Coronary artery (tissue), 2 donors: ENCODE measurements around the gene C1orf174.

Experiments
- DNase-seq: peaks from one replicate; pipeline ENCODE4 v3.0.0-alpha.2; 2017; ENCODE audit warnings: low spot score
- H3K27ac ChIP-seq, 2 donors: fragments of 200-600 bp; sonication (generic); one replicate each; pipeline ENCODE4 v1.5.1; 2016 to 2019
- H3K4me3 ChIP-seq: fragments of 200-600 bp; sonication (generic); 2 replicates; pipeline ENCODE4 v1.5.1; 2016; ENCODE audit warnings: mild to moderate bottlenecking, moderate library complexity
- CTCF ChIP-seq: fragments of 200-600 bp; sonication (generic); IDR thresholded peaks from one replicate; pipeline ENCODE4 v1.5.1; 2019; ENCODE audit warnings: antibody characterized with exemption

C1orf174 gene

GRCh38 chr1:3857791-3858129 lies 42.3 kb downstream of the C1orf174 start:
- DNase-seq = no peak
- Histone ChIP-seq H3K27ac (peak overlapping the region; percentile 78 to 79), H3K4me3 (peak overlapping the region; percentile 93)
- TF ChIP-seq CTCF = no peak

GRCh38 chr1:3856923-3857790 lies 42.9 kb downstream of the C1orf174 start, which contains the start of the genes CEP104 and DFFB:
TSS of gene CEP104 (minus strand) at chr1:3857211. CDS start at chr1:3852407, 4,804 bp downstream.
TSS of gene DFFB (plus strand) at chr1:3857476. CDS start at chr1:3857604, 128 bp downstream.
- DNase-seq = peak; percentile 90
- no peak for TF ChIP-seq CTCF
- peak within 1 kb of the TSS; percentile 78 to 79 for H3K27ac ChIP-seq
- H3K4me3 ChIP-seq = peak within 1 kb of the TSS; percentile 93

GRCh38 chr1:3852711-3853485 lies 47.2 kb downstream of the C1orf174 start:
- Histone ChIP-seq H3K4me3 (no peak overlapping the region), H3K27ac (no peak overlapping the region)
- no peak for TF ChIP-seq CTCF
- DNase-seq = no peak

GRCh38 chr1:3852091-3852490 lies 48.0 kb downstream of the C1orf174 start:
- DNase-seq = no peak
- no peak for TF ChIP-seq CTCF
- Histone ChIP-seq H3K27ac (no peak overlapping the region), H3K4me3 (no peak overlapping the region)

GRCh38 chr1:3851292-3851691 lies 48.8 kb downstream of the C1orf174 start:
- H3K27ac ChIP-seq = no peak overlapping the region
- DNase-seq = no peak
- no peak overlapping the region for H3K4me3 ChIP-seq
- TF ChIP-seq CTCF = no peak

- no peak overlapping the region for H3K27ac ChIP-seq
- TF ChIP-seq CTCF = no peak
- no peak overlapping the region for H3K4me3 ChIP-seq
- no peak for DNase-seq
These were observed 49.2 kb downstream of the C1orf174 start for GRCh38 chr1:3850857-3851256.
